Hepatocyte (in vitro differentiated cells): Measurements from ENCODE around the gene NRG3.

Experiments
- CTCF ChIP-seq: fragments of 200-600 bp; sonication (generic); IDR thresholded peaks from 2 replicates; pipeline ENCODE4 v1.5.1; 2016; ENCODE audit warnings: antibody characterized with exemption, mild to moderate bottlenecking; ENCODE audit not compliant: poor library complexity
- EZH2 ChIP-seq: fragments of 200-600 bp; sonication (generic); IDR thresholded peaks from 2 replicates; pipeline ENCODE4 v1.6.1; 2016; ENCODE audit warnings: antibody characterized with exemption, mild to moderate bottlenecking, borderline replicate concordance

DNA sequence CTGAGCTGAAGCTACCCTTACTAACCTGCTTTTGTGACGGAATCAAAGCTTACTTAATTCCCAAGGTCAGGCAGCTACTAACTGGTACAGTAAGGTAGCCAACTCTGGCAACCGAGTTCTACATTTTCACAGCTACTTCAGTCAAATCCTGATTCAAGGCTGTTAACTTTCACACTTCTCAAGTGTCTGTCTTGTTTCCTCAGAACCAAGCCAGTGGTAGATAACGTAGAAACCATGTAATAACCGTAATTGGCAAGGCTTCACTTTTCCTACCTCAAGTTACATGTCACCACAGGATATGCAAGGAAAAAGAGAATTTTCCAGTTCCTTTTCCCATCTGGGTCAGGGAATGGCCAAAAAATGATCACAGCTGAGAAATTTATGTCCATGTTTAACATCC is 746.7 kb downstream of the NRG3 start:
- TF ChIP-seq CTCF = no peak
- TF ChIP-seq EZH2 = no peak
